Liver (tissue), 9 donors: ENCODE data around the gene BLNK. TPM values are rescaled to one million over a fixed set of nuclear protein-coding genes. Genes with fewer than 3 reads are reported as not detected.
A peak's percentile ranks its signal among the peaks of the same experiment; 100 is the strongest.

Experiments
- DNase-seq: peaks from one replicate; pipeline ENCODE4 v3.0.0-alpha.2; 2017; ENCODE audit warnings: low spot score
- H3K27ac ChIP-seq, 2 donors: one replicate each; pipeline ENCODE4 v1.7.0; 2013; ENCODE audit warnings: inconsistent platforms in 2 of 2, low read length in 2 of 2, control low read depth in 1 of 2, low read depth in 1 of 2, mild to moderate bottlenecking in 1 of 2
- H3K27me3 ChIP-seq, 4 donors: one replicate each; pipeline versions ENCODE4 v1.6.1 to v1.7.0; 2013; ENCODE audit warnings: low read length in 3 of 4, inconsistent platforms in 1 of 4, mild to moderate bottlenecking in 1 of 4, moderate library complexity in 1 of 4; ENCODE audit not compliant: control insufficient read depth in 4 of 4, insufficient read depth in 4 of 4
- H3K36me3 ChIP-seq, 4 donors: one replicate each; pipeline versions ENCODE4 v1.6.1 to v1.7.0; 2013; ENCODE audit warnings: low read length in 3 of 4, mild to moderate bottlenecking in 3 of 4, low read depth in 1 of 4, moderate library complexity in 1 of 4; ENCODE audit not compliant: control insufficient read depth in 4 of 4, insufficient read depth in 3 of 4
- H3K4me1 ChIP-seq, 4 donors: one replicate each; pipeline versions ENCODE4 v1.6.1 to v1.7.0; 2013; ENCODE audit warnings: low read length in 3 of 4, mild to moderate bottlenecking in 3 of 4, moderate library complexity in 1 of 4; ENCODE audit not compliant: control insufficient read depth in 4 of 4, insufficient read depth in 4 of 4
- H3K4me3 ChIP-seq, 3 donors: one replicate each; pipeline versions ENCODE4 v1.6.1 to v1.7.0; 2013; ENCODE audit warnings: low read length in 3 of 3, control low read depth in 1 of 3, low read depth in 1 of 3, mild to moderate bottlenecking in 1 of 3
- H3K9ac ChIP-seq, 2 donors: one replicate each; pipeline ENCODE4 v1.7.0; 2013; ENCODE audit warnings: low read length in 2 of 2, mild to moderate bottlenecking in 2 of 2, moderate library complexity in 2 of 2, control low read depth in 1 of 2, low read depth in 1 of 2
- H3K9me3 ChIP-seq, 4 donors: one replicate each; pipeline versions ENCODE4 v1.6.1 to v1.7.0; 2013; ENCODE audit warnings: low read length in 3 of 4; ENCODE audit not compliant: control insufficient read depth in 4 of 4
- EGR1 ChIP-seq, 2 donors: IDR thresholded peaks; 2 replicates each; pipeline ENCODE4 v1.6.1; 2016 to 2018; ENCODE audit warnings: antibody characterized with exemption in 2 of 2, low read depth in 2 of 2
- FOXA1 ChIP-seq: IDR thresholded peaks from 2 replicates; pipeline ENCODE4 v1.6.1; 2016; ENCODE audit warnings: antibody characterized with exemption
- FOXA2 ChIP-seq: IDR thresholded peaks from 2 replicates; pipeline ENCODE4 v1.6.1; 2016; ENCODE audit warnings: antibody characterized with exemption
- GABPA ChIP-seq, 2 donors: IDR thresholded peaks in 1 of 2; conservative IDR thresholded peaks in 1 of 2; 2 replicates each; pipeline ENCODE4 v1.6.1; 2016; ENCODE audit warnings: antibody characterized with exemption in 2 of 2, mild to moderate bottlenecking in 1 of 2, moderate library complexity in 1 of 2
- HNF4A ChIP-seq, 2 donors: conservative IDR thresholded peaks; 2 replicates each; pipeline ENCODE4 v1.6.1; 2016; ENCODE audit warnings: antibody characterized with exemption in 2 of 2, mild to moderate bottlenecking in 2 of 2
- HNF4G ChIP-seq: IDR thresholded peaks from 2 replicates; pipeline ENCODE4 v1.6.1; 2016; ENCODE audit warnings: antibody characterized with exemption
- JUND ChIP-seq, 2 donors: IDR thresholded peaks; 2 replicates each; pipeline ENCODE4 v1.6.1; 2016; ENCODE audit warnings: antibody characterized with exemption in 2 of 2
- NR2F2 ChIP-seq: IDR thresholded peaks from 2 replicates; pipeline ENCODE4 v1.6.1; 2016; ENCODE audit warnings: antibody characterized with exemption
- RAD21 ChIP-seq, 2 donors: IDR thresholded peaks; 2 replicates each; pipeline ENCODE4 v1.6.1; 2016; ENCODE audit warnings: antibody characterized with exemption in 2 of 2, mild to moderate bottlenecking in 2 of 2
- SP1 ChIP-seq: IDR thresholded peaks from 2 replicates; pipeline ENCODE4 v1.6.1; 2018; ENCODE audit warnings: antibody characterized with exemption, mild to moderate bottlenecking
- YY1 ChIP-seq: IDR thresholded peaks from 2 replicates; pipeline ENCODE4 v1.6.1; 2016; ENCODE audit warnings: antibody characterized with exemption, mild to moderate bottlenecking
- WGBS: extraction: QIAGEN DNeasy Blood & Tissue Kit; methylation state at CpG from one replicate; pipeline ENCODE4 v1.1.7; 2013; 5-methylcytosine and 5-hydroxymethylcytosine counted together
- polyA plus RNA-seq, 2 donors: library from polyadenylated mRNA; stranded (reverse) in 1 of 2; unstranded in 1 of 2; fragments of 200-250 nt in 1 of 2; fragments of >200 nt in 1 of 2; fragmentation: Nextera tagmentation in 1 of 2; extraction: Ambion mirVana in 1 of 2; gene quantifications; one replicate each; pipeline versions ENCODE4 v1.2.1 to v1.2.3, GENCODE V29; 2013 to 2015
- total RNA-seq, 2 donors: library from RNA; depleted of rRNA; stranded (reverse); fragments of >200 nt; gene quantifications; one replicate each; pipeline ENCODE4 v1.2.3, GENCODE V29; 2014
- TF ChIP-seq, protein P1 (sequence below): IDR thresholded peaks from 2 replicates; pipeline ENCODE4 v1.6.1; 2016; ENCODE audit warnings: antibody characterized with exemption
- TF ChIP-seq, protein P2 (sequence below): IDR thresholded peaks from 2 replicates; pipeline ENCODE4 v1.6.1; 2016; ENCODE audit warnings: antibody characterized with exemption, mild to moderate bottlenecking
- TF ChIP-seq, protein P3 (sequence below): IDR thresholded peaks from 2 replicates; pipeline ENCODE4 v1.6.1; 2016; ENCODE audit warnings: antibody characterized with exemption
- TF ChIP-seq, protein P4 (sequence below): IDR thresholded peaks from 2 replicates; pipeline ENCODE4 v1.6.1; 2016; ENCODE audit warnings: antibody characterized with exemption
- TF ChIP-seq, protein P5 (sequence below): fragments of 150-350 bp; IDR thresholded peaks from 2 replicates; pipeline ENCODE4 v1.5.1; 2017; ENCODE audit warnings: improper control_type of control experiment, low read depth, low read length; ENCODE audit not compliant: missing input control
- donor health status: healthy.
- donor health status: healthy.
- donor health status: healthy.
- donor health status: healthy.
- donor health status: healthy.

Gene BLNK
- total and polyA plus RNA-seq, 4 donors, result 3.3 to 45.2 (median 14.5) TPM

DNA sequence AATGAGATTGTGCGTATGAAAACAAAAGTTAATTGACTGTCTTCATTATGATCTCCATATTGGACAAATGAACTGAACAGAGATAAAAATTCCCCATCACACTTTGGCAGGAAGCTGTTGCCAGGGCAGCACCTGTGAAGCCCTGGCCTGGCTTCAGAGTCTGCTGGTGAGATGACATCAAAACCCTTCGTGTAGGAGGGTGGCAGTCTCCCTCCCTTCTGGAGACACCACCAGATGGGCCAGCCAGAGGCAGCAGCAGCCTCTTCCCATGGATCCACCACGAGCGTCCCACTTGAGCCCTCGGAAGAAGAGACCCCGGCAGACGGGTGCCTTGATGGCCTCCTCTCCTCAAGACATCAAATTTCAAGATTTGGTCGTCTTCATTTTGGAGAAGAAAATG is 32.9 kb upstream of the BLNK start, which contains the start of gene DNTT:
Gene DNTT (plus strand): TSS at position 205 of the 400 bp plus-strand sequence. CDS start 64 bp downstream, at position 269.
- H3K27ac ChIP-seq, result no peak within 1 kb of the TSS
- no peaks in the 10 kb centered on the region for H3K4me1 ChIP-seq
- H3K36me3 ChIP-seq, result no peaks in the 10 kb centered on the region
- H3K4me3 ChIP-seq, result no peak within 1 kb of the TSS
- H3K9ac ChIP-seq, result no peak within 1 kb of the TSS
- no peaks in the 10 kb centered on the region for H3K9me3 ChIP-seq
- WGBS, result 86% methylated on average over 8 of the region's 8 CpGs
- TF ChIP-seq YY1, result no peak
- TF ChIP-seq RAD21 (IDR thresholded peaks at IDR 0.05), result no peak
- TF ChIP-seq, protein P1, sequence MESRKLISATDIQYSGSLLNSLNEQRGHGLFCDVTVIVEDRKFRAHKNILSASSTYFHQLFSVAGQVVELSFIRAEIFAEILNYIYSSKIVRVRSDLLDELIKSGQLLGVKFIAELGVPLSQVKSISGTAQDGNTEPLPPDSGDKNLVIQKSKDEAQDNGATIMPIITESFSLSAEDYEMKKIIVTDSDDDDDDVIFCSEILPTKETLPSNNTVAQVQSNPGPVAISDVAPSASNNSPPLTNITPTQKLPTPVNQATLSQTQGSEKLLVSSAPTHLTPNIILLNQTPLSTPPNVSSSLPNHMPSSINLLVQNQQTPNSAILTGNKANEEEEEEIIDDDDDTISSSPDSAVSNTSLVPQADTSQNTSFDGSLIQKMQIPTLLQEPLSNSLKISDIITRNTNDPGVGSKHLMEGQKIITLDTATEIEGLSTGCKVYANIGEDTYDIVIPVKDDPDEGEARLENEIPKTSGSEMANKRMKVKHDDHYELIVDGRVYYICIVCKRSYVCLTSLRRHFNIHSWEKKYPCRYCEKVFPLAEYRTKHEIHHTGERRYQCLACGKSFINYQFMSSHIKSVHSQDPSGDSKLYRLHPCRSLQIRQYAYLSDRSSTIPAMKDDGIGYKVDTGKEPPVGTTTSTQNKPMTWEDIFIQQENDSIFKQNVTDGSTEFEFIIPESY, result no peak
- TF ChIP-seq, protein P2, sequence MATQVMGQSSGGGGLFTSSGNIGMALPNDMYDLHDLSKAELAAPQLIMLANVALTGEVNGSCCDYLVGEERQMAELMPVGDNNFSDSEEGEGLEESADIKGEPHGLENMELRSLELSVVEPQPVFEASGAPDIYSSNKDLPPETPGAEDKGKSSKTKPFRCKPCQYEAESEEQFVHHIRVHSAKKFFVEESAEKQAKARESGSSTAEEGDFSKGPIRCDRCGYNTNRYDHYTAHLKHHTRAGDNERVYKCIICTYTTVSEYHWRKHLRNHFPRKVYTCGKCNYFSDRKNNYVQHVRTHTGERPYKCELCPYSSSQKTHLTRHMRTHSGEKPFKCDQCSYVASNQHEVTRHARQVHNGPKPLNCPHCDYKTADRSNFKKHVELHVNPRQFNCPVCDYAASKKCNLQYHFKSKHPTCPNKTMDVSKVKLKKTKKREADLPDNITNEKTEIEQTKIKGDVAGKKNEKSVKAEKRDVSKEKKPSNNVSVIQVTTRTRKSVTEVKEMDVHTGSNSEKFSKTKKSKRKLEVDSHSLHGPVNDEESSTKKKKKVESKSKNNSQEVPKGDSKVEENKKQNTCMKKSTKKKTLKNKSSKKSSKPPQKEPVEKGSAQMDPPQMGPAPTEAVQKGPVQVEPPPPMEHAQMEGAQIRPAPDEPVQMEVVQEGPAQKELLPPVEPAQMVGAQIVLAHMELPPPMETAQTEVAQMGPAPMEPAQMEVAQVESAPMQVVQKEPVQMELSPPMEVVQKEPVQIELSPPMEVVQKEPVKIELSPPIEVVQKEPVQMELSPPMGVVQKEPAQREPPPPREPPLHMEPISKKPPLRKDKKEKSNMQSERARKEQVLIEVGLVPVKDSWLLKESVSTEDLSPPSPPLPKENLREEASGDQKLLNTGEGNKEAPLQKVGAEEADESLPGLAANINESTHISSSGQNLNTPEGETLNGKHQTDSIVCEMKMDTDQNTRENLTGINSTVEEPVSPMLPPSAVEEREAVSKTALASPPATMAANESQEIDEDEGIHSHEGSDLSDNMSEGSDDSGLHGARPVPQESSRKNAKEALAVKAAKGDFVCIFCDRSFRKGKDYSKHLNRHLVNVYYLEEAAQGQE, result no peak
- TF ChIP-seq SP1, result no peak
- TF ChIP-seq NR2F2, result no peak
- TF ChIP-seq, protein P3, sequence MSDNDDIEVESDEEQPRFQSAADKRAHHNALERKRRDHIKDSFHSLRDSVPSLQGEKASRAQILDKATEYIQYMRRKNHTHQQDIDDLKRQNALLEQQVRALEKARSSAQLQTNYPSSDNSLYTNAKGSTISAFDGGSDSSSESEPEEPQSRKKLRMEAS, result no peak
- no peak for TF ChIP-seq GABPA (IDR thresholded peaks at IDR 0.05 in 1 of 2, conservative IDR thresholded peaks at IDR 0.05 in 1 of 2)
- TF ChIP-seq HNF4A (conservative IDR thresholded peaks at IDR 0.05), result no peak
- TF ChIP-seq EGR1 (IDR thresholded peaks at IDR 0.05; ENCODE audit: low read depth in 2 of 2), result no peak
- no peak for TF ChIP-seq HNF4G
- TF ChIP-seq, protein P4, sequence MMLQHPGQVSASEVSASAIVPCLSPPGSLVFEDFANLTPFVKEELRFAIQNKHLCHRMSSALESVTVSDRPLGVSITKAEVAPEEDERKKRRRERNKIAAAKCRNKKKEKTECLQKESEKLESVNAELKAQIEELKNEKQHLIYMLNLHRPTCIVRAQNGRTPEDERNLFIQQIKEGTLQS, result no peak
- no peak for TF ChIP-seq FOXA1
- no peak for TF ChIP-seq JUND (IDR thresholded peaks at IDR 0.05)
- TF ChIP-seq FOXA2, result no peak
- TF ChIP-seq, protein P5, sequence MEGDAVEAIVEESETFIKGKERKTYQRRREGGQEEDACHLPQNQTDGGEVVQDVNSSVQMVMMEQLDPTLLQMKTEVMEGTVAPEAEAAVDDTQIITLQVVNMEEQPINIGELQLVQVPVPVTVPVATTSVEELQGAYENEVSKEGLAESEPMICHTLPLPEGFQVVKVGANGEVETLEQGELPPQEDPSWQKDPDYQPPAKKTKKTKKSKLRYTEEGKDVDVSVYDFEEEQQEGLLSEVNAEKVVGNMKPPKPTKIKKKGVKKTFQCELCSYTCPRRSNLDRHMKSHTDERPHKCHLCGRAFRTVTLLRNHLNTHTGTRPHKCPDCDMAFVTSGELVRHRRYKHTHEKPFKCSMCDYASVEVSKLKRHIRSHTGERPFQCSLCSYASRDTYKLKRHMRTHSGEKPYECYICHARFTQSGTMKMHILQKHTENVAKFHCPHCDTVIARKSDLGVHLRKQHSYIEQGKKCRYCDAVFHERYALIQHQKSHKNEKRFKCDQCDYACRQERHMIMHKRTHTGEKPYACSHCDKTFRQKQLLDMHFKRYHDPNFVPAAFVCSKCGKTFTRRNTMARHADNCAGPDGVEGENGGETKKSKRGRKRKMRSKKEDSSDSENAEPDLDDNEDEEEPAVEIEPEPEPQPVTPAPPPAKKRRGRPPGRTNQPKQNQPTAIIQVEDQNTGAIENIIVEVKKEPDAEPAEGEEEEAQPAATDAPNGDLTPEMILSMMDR, result no peak
- no peaks in the 10 kb centered on the region for H3K27me3 ChIP-seq
- DNase-seq, result no peak

DNA sequence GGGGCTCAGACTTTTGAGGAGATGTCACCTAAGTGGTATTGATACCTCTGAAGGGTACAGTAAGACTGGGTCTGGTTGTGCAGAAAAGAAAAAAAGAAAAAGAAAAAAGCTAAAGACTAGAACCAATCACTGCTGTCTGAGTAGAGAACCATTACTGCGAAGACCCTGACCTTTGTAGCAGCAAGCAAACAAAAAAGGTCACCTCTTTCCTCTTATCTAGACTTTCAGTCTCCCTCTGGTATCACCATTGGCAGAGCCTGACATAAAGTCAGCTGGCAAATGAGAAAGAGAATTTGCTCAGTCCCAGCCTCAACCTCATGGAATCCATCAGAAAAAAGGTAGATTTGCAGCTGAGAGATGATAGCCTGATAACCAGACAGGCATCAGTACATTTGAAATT is 30.2 kb upstream of the BLNK start:
- H3K36me3 ChIP-seq, result no peaks in the 10 kb centered on the region
- peak; percentile 76 for TF ChIP-seq NR2F2
- no peak for TF ChIP-seq HNF4G
- WGBS, result 54% methylated on average over 1 of the region's 1 CpG

More for the DNA sequence above, 30.2 kb upstream of the BLNK start:
- Histone ChIP-seq H3K27ac (no peak overlapping the region), H3K4me3 (no peak overlapping the region), H3K4me1 (no peaks in the 10 kb centered on the region), H3K9me3 (no peaks in the 10 kb centered on the region), H3K9ac (no peak overlapping the region), H3K27me3 (no peaks in the 10 kb centered on the region)
- DNase-seq, result no peak
